SW480 (cell line): ENCODE data around the gene PLXNC1.
A peak's percentile ranks its signal among the peaks of the same experiment; 100 is the strongest.

Source experiments
- DNase-seq: peaks from one replicate; pipeline ENCODE4 v3.0.0-alpha.2; 2016; ENCODE audit warnings: low spot score

Gene PLXNC1

DNA sequence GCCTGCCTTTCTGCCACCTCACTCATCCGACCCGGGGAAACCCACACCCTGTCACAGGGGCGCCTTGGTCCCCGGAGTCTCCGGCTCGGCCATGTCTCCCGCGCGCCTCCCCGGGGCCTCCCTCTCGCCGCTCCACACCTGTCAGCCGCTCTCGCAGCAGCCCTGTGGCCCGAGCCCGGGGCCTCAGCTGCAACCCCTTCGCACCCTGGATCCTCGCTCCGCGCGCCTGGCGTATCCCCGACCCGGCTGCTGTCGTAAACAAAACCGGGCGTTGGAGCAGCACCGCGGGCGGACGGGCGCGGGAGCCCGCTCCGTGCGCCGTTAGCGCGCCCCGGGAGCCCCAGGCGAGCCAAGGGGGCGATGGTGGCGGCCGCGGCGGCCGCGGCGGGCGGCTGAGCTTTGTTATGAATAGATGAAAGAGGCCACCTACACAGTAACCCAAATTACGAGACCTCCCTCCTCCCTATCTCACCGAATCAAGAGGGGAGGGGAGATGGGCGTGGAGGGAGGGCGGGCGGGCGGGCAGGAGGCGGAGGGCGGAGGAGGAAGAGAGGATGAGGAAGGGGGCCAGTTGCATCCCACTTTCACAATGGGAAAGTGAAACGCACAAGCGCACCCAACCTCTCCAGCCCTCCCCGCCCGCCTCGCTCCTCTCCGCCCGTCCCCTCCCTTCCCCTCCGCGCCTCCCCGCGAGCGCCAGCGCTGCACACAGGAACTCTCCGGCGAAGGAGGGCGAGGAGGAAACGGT is at the start of gene PLXNC1:
TSS of gene PLXNC1 (plus strand) at position 587 of the 748 bp plus-strand sequence. CDS start 395 bp downstream, outside the sequence.
- DNase-seq, result peak; percentile 54

DNA sequence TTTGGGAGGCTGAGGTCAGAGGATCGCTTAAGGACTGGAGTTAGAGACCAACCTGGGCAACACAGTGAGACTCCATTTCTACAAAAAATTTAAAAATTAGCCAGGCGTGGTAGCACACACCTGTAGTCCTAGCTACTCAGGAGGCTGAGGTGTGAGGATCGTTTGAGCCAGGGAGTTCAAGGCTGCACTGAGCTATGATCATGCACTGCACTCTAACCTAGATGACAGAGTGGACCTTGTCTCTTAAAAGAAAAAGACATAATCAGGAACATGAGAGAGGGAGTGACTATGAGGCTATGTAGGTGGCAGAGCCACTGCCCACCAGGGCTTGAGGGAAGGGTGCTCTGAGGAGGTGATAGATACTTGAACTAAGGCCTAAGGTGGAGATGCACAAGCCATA is 49.2 kb upstream of the PLXNC1 start:
- no peak for DNase-seq

DNA sequence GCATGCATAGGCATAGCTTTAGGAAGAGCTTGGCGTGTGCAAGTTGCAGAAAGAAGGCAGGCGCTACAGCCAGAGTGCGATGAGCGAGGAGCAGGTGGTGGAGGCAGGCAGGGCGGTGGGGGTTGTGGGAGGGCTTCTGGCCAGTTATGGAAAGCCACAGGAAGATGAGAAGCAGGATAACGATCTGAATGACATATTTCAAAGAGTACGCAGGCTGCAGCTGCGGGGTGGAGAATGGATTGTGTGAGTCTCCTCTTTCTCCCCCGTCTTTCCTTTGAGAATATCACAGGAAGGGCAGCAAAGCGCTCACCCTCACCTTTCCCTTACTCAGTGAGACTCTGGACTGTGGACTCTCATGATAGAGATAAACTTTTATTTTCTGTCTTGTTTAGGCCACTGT is 48.7 kb upstream of the PLXNC1 start:
- DNase-seq, result peak; percentile 85

DNA sequence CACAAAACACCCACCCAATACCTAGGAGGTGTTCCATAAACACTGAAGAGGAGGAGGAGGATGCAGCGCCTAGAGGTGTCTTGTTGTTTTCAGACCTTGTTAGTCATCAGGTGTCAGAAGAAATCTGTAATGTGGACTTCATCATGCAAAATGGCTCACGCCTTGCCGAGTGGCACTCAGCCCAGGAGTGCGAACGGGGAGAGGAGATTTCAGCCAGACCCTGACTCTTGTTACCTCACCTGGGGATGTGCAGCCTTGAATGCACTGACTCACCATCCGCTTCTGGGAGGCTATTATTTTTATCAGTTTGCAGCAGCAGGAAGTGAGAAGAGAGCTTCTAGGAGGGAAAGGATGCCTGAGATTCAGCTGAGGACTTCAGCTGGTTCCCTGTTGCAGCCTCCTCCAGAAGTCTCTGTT is 48.2 kb upstream of the PLXNC1 start:
- peak; percentile 77 for DNase-seq

DNA sequence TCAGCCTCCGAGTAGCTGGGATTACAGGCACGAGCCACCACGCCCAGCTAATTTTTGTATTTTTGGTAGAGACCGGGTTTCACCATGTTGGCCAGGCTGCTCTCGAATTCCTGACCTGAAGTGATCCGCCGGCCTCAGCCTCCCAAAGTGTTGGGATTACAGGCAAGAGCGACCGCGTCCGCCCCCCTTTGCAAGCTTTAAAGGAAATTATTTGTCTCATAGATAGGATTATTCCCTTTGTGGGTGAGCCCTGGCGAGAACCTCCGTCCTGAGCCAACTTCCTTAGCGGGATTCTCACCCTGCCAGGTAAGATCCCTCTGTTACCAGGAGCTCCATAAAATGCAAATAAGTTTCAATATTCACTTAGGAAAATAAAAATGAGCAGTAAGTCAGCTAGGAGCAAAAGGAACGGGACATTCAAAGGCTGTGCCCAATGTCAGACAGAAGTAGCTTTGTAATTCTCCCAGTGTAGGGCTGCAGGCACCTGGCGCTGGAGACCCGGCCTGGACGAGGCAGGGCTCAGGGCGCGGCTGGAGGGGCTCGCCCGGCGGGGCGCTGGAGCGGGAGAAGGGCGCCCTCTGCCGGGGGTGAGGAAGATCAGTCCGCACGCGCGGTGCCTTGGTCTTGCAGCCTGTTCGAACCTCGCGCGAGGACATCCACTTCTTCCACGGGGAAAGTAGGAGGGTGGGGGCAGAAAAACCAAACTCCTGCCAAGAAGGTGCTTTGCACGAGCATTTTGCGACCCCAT is 47.2 kb upstream of the PLXNC1 start:
- peak; percentile 74 for DNase-seq

DNA sequence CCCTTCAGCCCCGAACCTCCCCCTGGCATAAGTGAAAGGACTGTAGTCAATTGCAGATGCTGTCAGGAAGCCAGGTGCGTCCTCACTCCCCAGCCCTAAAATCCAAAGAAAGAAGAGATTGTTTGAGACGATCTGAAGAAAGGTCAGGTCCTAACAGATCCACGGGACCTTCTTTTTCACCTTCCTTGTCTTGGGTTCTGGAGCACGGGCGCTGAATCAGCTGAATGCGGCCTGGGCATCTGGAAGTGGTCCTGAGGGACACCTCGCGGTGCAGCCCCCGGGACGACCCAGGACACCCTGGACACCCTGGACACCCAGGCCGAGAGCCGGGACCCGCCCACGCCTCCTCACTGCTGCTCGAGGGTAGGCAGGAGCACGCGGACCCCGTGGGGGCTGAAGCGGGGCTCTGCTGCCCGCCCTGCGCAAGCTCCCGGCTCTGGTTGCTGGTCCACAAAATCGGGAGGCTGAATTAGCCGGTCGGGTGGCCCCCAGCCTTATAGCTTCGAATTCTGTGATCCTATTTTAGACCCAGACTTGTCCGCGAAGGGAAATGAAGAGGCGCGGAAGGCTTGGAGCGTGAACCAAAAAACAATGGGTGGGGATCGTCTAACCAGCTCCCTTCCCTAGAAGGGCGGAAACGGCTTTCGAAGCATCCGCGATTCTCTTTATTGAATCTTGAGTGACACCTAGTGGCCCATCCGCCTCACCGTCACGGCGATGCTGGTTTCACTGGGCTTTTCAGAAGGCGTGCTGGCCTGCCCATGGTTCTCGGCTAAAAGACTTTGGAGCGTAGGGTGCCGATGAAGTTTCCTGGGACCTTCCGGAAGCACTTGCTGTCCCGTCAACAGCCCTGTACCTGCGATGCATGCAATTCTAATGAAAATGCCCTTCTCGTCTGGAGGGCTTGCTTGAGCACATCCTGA is 46.4 kb upstream of the PLXNC1 start:
- DNase-seq, result peak; percentile 84

GRCh38 chr12:94103986-94104385 is 44.4 kb upstream of the PLXNC1 start:
- DNase-seq, result no peak

- DNase-seq, result no peak
Observed at GRCh38 chr12:94107910-94108309, 40.5 kb upstream of the PLXNC1 start.

GRCh38 chr12:94109160-94109559 is 39.2 kb upstream of the PLXNC1 start:
- no peak for DNase-seq

GRCh38 chr12:94110258-94110657 is 38.1 kb upstream of the PLXNC1 start:
- no peak for DNase-seq

DNA sequence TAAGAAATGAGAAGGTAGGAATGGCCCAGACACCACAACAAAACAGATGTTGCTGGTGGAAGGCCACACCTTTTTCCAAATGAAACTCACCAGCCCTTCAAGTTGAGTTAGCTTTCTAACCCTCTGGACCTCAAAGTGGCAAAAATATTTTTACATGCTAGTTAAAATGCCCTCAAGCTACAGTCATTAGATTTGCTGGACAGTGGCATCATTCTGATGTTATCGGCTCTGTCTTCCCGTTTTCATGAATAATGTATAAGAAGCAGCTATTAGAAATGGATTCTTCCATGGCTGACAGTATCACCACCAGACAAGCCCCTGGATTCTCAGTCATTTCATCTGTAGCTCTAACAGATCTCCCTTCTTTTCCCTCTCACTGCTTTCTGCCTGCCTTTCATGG is 37.1 kb upstream of the PLXNC1 start:
- DNase-seq, result no peak

DNA sequence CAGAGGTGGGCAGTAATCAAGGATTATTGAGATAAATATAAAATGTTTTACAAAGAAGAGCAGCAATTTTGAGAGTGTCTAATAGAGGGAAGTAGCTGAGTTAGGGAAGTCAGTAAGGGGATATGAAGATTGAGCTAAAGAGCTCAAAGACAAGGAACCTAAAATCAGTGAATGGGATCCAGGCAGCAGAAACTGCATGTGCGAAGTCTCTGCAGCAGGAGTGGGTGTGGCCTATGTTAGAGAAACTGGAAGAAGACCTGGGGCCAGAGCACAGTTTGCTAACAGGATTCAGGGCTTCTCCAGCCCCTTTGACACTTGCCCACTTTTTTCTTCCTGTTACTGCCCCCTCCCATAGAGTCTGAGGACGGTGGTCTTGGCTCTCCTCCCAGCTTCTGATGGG is 36.3 kb upstream of the PLXNC1 start:
- DNase-seq, result no peak

DNA sequence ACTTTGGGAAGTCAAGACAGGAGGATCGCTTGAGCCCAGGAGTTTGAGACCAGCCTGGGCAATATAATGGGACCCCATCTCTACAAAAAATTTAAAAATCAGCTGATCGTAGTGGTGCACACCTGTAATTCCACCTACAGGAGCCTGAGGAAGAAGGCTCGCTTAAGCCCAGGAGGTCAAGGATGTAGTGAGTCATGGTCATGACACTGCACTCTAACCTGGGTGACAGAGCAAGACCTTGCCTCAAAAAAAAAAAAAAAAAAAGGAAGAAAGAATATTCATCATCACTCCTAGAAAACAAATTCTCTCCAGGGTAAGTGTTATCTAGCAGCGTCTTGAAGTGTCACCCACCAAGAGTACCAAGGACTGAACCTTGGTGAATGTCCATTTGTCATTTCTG is 34.2 kb upstream of the PLXNC1 start:
- no peak for DNase-seq

GRCh38 chr12:94116191-94116590 is 32.2 kb upstream of the PLXNC1 start:
- no peak for DNase-seq

DNA sequence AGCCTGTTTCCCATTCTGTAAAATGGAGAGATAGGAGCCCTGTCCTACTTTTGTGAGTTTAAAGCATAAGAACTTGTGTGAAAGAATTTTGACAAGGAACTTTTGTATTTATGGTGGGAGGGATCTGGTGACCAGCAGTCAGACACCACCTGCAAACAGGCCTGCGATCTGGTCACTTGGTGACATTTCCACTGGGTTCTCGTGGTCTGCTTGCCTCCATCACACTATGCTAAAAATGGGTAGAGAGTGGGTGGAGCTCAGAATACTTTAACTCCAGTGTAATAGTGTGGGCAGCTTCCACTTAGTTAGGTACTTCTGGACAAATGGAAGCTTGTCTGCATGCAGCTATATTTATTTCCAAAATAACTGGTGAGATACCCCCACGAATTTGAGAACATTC is 26.5 kb upstream of the PLXNC1 start:
- DNase-seq, result no peak

GRCh38 chr12:94122591-94122990 is 25.8 kb upstream of the PLXNC1 start:
- no peak for DNase-seq

DNA sequence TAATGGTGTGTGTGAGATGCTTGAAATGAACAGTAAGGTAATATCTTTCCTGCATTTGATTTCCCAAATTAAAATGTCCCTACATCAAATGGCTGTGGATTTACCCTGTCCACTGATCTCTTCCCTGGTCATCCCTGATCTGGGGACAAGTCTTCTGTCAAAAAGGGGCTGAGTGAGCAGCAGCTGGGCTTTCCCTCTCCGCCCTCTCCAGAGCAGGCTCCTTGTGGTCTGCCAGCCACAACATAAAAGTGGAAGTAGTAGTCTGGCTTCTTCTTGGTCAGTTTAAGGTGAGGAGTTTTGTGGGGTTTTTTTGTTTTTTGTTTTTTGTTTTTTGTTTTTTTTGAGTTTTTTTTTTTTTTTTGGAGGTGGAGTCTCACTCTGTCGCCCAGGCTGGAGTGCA is 25.2 kb upstream of the PLXNC1 start:
- DNase-seq, result no peak

DNA sequence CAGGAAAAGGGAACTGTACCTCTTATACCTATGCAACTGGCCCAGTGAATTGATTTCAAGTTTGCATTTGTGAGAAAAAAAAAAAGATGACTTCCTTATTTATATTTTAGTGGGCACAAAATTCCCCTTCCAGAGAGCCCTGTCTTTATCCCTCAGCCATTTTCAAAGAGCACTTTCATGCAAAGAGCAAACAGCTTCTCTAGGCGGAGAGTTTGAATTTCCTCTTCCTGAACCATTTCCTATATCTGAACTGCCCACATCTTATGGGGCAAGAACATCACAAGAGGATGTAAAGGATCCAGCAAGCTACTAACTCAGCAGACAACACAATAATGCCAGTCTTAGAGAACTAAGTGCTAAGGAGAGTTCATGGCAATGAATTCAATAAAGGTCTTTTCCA is 22.3 kb upstream of the PLXNC1 start:
- DNase-seq, result no peak

GRCh38 chr12:94127239-94128131 is 20.9 kb upstream of the PLXNC1 start:
- DNase-seq, result no peak

DNA sequence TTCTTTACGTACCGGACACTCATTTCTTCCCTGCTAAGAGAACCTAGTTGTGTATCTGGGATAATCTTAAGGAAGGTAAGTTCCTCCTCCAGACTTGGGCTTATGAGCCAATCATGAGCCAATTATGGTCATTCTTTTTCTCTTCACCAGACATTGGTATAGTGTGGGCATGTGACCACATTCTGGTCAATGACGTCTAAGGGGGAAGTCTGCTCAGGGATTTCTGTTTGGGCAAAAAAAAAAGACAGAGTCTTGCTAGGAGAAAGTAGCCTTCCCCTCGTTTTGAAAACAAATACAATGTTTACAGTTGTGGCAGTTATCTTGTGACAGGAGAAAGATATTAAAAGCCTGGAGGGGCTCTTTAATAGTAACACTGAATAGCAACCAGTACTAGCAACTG is 20.1 kb upstream of the PLXNC1 start:
- DNase-seq, result no peak
